Globus pallidus (tissue), 1 donor: ENCODE data around the gene CSNK1D.
"Not testable (repeated sequence)": the region's sequence is repeated elsewhere in the genome, so short reads cannot be mapped to it uniquely, and the experiment has no call there.

Experiments
- DNase-seq: peaks from one replicate; pipeline ENCODE4 v3.0.0-alpha.2; 2015; ENCODE audit warnings: low spot score

The CSNK1D gene

GRCh38 chr17:82274134-82275020 lies 877 bp upstream of the CSNK1D start:
- DNase-seq, result no peak

GRCh38 chr17:82272495-82273326 lies 789 bp downstream of the CSNK1D start:
- DNase-seq, result no peak

GRCh38 chr17:82271401-82271800 lies 2.1 kb downstream of the CSNK1D start:
- no peak for DNase-seq

GRCh38 chr17:82270651-82271050 lies 2.8 kb downstream of the CSNK1D start:
- no peak for DNase-seq

- no peak for DNase-seq
These were observed 3.5 kb downstream of the CSNK1D start for GRCh38 chr17:82269882-82270500.

- no peak for DNase-seq
These were observed 4.2 kb downstream of the CSNK1D start for GRCh38 chr17:82269138-82269881.

- peak; percentile 90 for DNase-seq
These were observed 5.7 kb downstream of the CSNK1D start for GRCh38 chr17:82267575-82268379.

- DNase-seq, result no peak
These were observed 7.4 kb downstream of the CSNK1D start for GRCh38 chr17:82266142-82266541.

- no peak for DNase-seq
These were observed 9.9 kb downstream of the CSNK1D start for GRCh38 chr17:82263641-82264040.

GRCh38 chr17:82262344-82262743 lies 11.2 kb downstream of the CSNK1D start:
- DNase-seq, result no peak

GRCh38 chr17:82259972-82260961 lies 13.2 kb downstream of the CSNK1D start:
- DNase-seq, result not testable (repeated sequence)

GRCh38 chr17:82258555-82258954 lies 14.9 kb downstream of the CSNK1D start:
- DNase-seq, result no peak

- DNase-seq, result peak; percentile 82
These were observed 16.0 kb downstream of the CSNK1D start for GRCh38 chr17:82257473-82257872.

- DNase-seq, result no peak
These were observed 17.1 kb downstream of the CSNK1D start for GRCh38 chr17:82256242-82256885.

GRCh38 chr17:82255402-82255972 lies 18.0 kb downstream of the CSNK1D start:
- DNase-seq, result no peak

- not testable (repeated sequence) for DNase-seq
These were observed 18.8 kb downstream of the CSNK1D start for GRCh38 chr17:82254746-82255145.

GRCh38 chr17:82254096-82254495 lies 19.4 kb downstream of the CSNK1D start:
- not testable (repeated sequence) for DNase-seq

GRCh38 chr17:82253179-82253544 lies 20.3 kb downstream of the CSNK1D start:
- DNase-seq, result no peak
